Sigmoid colon (tissue), 4 donors: ENCODE results near the gene UBE3C.

Experiments
- CTCF ChIP-seq, 4 experiments: fragments of 450-650 bp in 3 of 4; fragments of 200-600 bp in 1 of 4; IDR thresholded peaks; one replicate each; pipeline ENCODE4 v1.5.1; 2016 to 2019; ENCODE audit warnings: antibody characterized with exemption in 4 of 4, mild to moderate bottlenecking in 3 of 4, moderate library complexity in 2 of 4
- POLR2A ChIP-seq, 2 donors: fragments of 450-650 bp; IDR thresholded peaks; one replicate each; pipeline ENCODE4 v1.6.1; 2016; ENCODE audit warnings: antibody characterized with exemption in 2 of 2, mild to moderate bottlenecking in 2 of 2, moderate library complexity in 2 of 2
- POLR2AphosphoS5 ChIP-seq, 4 donors: sonication (generic); formaldehyde crosslinking; IDR thresholded peaks; one replicate each; pipeline ENCODE4 v1.6.1; 2017; ENCODE audit warnings: antibody characterized with exemption in 4 of 4

GRCh38 chr7:157121184-157121715, 17.5 kb upstream of the UBE3C start:
- TF ChIP-seq CTCF (IDR thresholded peaks at IDR 0.05), result no peak
- no peak for TF ChIP-seq POLR2AphosphoS5 (IDR thresholded peaks at IDR 0.05)
- no peak for TF ChIP-seq POLR2A (IDR thresholded peaks at IDR 0.05)
